Spleen (tissue), 7 donors: ENCODE data around the gene ANKRD61.

ENCODE experiments used
- CTCF ChIP-seq, 11 experiments: fragments of 200-600 bp in 7 of 11; fragments of 450-650 bp in 4 of 11; sonication (generic) in 4 of 11; IDR thresholded peaks in 8 of 11; conservative IDR thresholded peaks in 3 of 11; 1 replicate in 7 of 11; 2 replicates in 4 of 11; pipeline versions ENCODE4 v1.4.0 to v1.8.0; 2016 to 2021; ENCODE audit warnings: antibody characterized with exemption in 11 of 11, inconsistent platforms in 4 of 11, mild to moderate bottlenecking in 1 of 11
- POLR2A ChIP-seq, 3 donors: fragments of 450-650 bp; IDR thresholded peaks; one replicate each; pipeline ENCODE4 v1.5.1; 2017; ENCODE audit warnings: antibody characterized with exemption in 3 of 3, mild to moderate bottlenecking in 1 of 3
- POLR2AphosphoS5 ChIP-seq, 3 donors: sonication (generic); formaldehyde crosslinking; IDR thresholded peaks; one replicate each; pipeline ENCODE4 v1.5.1; 2017; ENCODE audit warnings: antibody characterized with exemption in 3 of 3
- donor health status: DM: no; HTN: no; CAD: no; lungs with moderate emphysema.
- donor health status: DM: no; HTN: no; CAD: no.
- donor health status: DM: no; HTN: no; CAD: no.

- TF ChIP-seq CTCF (IDR thresholded peaks at IDR 0.05 in 8 of 11, conservative IDR thresholded peaks at IDR 0.05 in 3 of 11) (no peak), POLR2A (IDR thresholded peaks at IDR 0.05) (no peak), POLR2AphosphoS5 (IDR thresholded peaks at IDR 0.05) (no peak)
Measured at GRCh38 chr7:6007386-6007785, 23.8 kb upstream of the ANKRD61 start.
